HG03378 (cell line): Measurements from ENCODE around the gene B3GLCT.
"Not testable (repeated sequence)": the region's sequence is repeated elsewhere in the genome, so short reads cannot be mapped to it uniquely, and the experiment has no call there.

Source experiments
- ATAC-seq: cut with Tn5 transposase; IDR thresholded peaks from one replicate; pipeline ENCODE4 v1.9.1; 2021; ENCODE audit warnings: mild to moderate bottlenecking, moderate library complexity; ENCODE audit not compliant: unreplicated experiment

B3GLCT gene

GRCh38 chr13:31182987-31183386 lies 16.8 kb upstream of the B3GLCT start:
- ATAC-seq = no peak

- ATAC-seq = no peak
Observed at GRCh38 chr13:31184451-31184850, 15.3 kb upstream of the B3GLCT start.

GRCh38 chr13:31184981-31185645 lies 14.7 kb upstream of the B3GLCT start:
- no peak for ATAC-seq

GRCh38 chr13:31191748-31192147 lies 8.0 kb upstream of the B3GLCT start:
- no peak for ATAC-seq

GRCh38 chr13:31192306-31192705 lies 7.5 kb upstream of the B3GLCT start:
- no peak for ATAC-seq

GRCh38 chr13:31195616-31196015 lies 4.2 kb upstream of the B3GLCT start:
- no peak for ATAC-seq

GRCh38 chr13:31196992-31197391 lies 2.8 kb upstream of the B3GLCT start:
- ATAC-seq = no peak

- no peak for ATAC-seq
Observed at GRCh38 chr13:31198519-31198918, 1.3 kb upstream of the B3GLCT start.

GRCh38 chr13:31199527-31199848 lies 287 bp upstream of the B3GLCT start:
- peak; percentile 17 for ATAC-seq

GRCh38 chr13:31200637-31200971 lies 829 bp downstream of the B3GLCT start:
- peak; percentile 21 for ATAC-seq

GRCh38 chr13:31201341-31202031 lies 1.7 kb downstream of the B3GLCT start:
- ATAC-seq = no peak

GRCh38 chr13:31204592-31204991 lies 4.8 kb downstream of the B3GLCT start:
- no peak for ATAC-seq

GRCh38 chr13:31207661-31208552 lies 8.1 kb downstream of the B3GLCT start:
- ATAC-seq = no peak

- ATAC-seq = no peak
Observed at GRCh38 chr13:31208559-31209122, 8.9 kb downstream of the B3GLCT start.

- no peak for ATAC-seq
Observed at GRCh38 chr13:31209172-31209840, 9.5 kb downstream of the B3GLCT start.

GRCh38 chr13:31209841-31210210 lies 10.1 kb downstream of the B3GLCT start:
- no peak for ATAC-seq

- no peak for ATAC-seq
Observed at GRCh38 chr13:31213651-31214289, 14.0 kb downstream of the B3GLCT start.

GRCh38 chr13:31214435-31214834 lies 14.7 kb downstream of the B3GLCT start:
- no peak for ATAC-seq

GRCh38 chr13:31216916-31217315 lies 17.1 kb downstream of the B3GLCT start:
- not testable (repeated sequence) for ATAC-seq

GRCh38 chr13:31219909-31220598 lies 20.3 kb downstream of the B3GLCT start:
- no peak for ATAC-seq
